NCI-H526 (cell line): Measurements from ENCODE around the gene ATAD3C.
"Not testable (repeated sequence)": the region's sequence is repeated elsewhere in the genome, so short reads cannot be mapped to it uniquely, and the experiment has no call there.

ENCODE experiments used
- DNase-seq, 2 experiments: peaks; one replicate each; lab custom pipeline; 2025; lab: John Stamatoyannopoulos, UW

ATAD3C gene

GRCh38 chr1:1472053-1472876 is 22.8 kb downstream of the ATAD3C start:
- not testable (repeated sequence) for DNase-seq

GRCh38 chr1:1476011-1476410 is 26.5 kb downstream of the ATAD3C start:
- not testable (repeated sequence) for DNase-seq

- no peak for DNase-seq
Measured at GRCh38 chr1:1477206-1477605, 27.7 kb downstream of the ATAD3C start.

GRCh38 chr1:1479547-1480487 is 30.3 kb downstream of the ATAD3C start:
- no peak for DNase-seq

GRCh38 chr1:1480488-1480867 is 31.0 kb downstream of the ATAD3C start:
- DNase-seq: not testable (repeated sequence)

GRCh38 chr1:1481811-1482210 is 32.3 kb downstream of the ATAD3C start:
- not testable (repeated sequence) for DNase-seq

GRCh38 chr1:1482856-1483255 is 33.4 kb downstream of the ATAD3C start:
- DNase-seq: no peak

- no peak for DNase-seq
Measured at GRCh38 chr1:1483714-1484113, 34.2 kb downstream of the ATAD3C start.

GRCh38 chr1:1484976-1485750 is 35.7 kb downstream of the ATAD3C start:
- DNase-seq: not testable (repeated sequence)

GRCh38 chr1:1485755-1486317 is 36.3 kb downstream of the ATAD3C start:
- not testable (repeated sequence) for DNase-seq

- no peak for DNase-seq
Measured at GRCh38 chr1:1487701-1488100, 38.2 kb downstream of the ATAD3C start.

GRCh38 chr1:1489231-1489630 is 39.7 kb downstream of the ATAD3C start:
- no peak for DNase-seq

GRCh38 chr1:1489861-1490260 is 40.4 kb downstream of the ATAD3C start:
- no peak for DNase-seq

GRCh38 chr1:1490633-1491230 is 41.2 kb downstream of the ATAD3C start:
- DNase-seq: no peak

GRCh38 chr1:1491601-1492000 is 42.1 kb downstream of the ATAD3C start:
- DNase-seq: no peak

- DNase-seq: not testable (repeated sequence)
Measured at GRCh38 chr1:1494311-1494710, 44.8 kb downstream of the ATAD3C start.

GRCh38 chr1:1495461-1495975 is 46.0 kb downstream of the ATAD3C start:
- DNase-seq: not testable (repeated sequence)

- DNase-seq: peak; percentile 87 to 90
Measured at GRCh38 chr1:1504777-1505365, 55.4 kb downstream of the ATAD3C start.

GRCh38 chr1:1505366-1505798 is 55.9 kb downstream of the ATAD3C start:
- peak in 1 of 2 experiments; percentile 54 for DNase-seq

- DNase-seq: not testable (repeated sequence)
Measured at GRCh38 chr1:1505801-1506200, 56.3 kb downstream of the ATAD3C start.
